ENCODE results near the gene NDUFAF8.

The NDUFAF8 gene, protein sequence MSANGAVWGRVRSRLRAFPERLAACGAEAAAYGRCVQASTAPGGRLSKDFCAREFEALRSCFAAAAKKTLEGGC

DNA sequence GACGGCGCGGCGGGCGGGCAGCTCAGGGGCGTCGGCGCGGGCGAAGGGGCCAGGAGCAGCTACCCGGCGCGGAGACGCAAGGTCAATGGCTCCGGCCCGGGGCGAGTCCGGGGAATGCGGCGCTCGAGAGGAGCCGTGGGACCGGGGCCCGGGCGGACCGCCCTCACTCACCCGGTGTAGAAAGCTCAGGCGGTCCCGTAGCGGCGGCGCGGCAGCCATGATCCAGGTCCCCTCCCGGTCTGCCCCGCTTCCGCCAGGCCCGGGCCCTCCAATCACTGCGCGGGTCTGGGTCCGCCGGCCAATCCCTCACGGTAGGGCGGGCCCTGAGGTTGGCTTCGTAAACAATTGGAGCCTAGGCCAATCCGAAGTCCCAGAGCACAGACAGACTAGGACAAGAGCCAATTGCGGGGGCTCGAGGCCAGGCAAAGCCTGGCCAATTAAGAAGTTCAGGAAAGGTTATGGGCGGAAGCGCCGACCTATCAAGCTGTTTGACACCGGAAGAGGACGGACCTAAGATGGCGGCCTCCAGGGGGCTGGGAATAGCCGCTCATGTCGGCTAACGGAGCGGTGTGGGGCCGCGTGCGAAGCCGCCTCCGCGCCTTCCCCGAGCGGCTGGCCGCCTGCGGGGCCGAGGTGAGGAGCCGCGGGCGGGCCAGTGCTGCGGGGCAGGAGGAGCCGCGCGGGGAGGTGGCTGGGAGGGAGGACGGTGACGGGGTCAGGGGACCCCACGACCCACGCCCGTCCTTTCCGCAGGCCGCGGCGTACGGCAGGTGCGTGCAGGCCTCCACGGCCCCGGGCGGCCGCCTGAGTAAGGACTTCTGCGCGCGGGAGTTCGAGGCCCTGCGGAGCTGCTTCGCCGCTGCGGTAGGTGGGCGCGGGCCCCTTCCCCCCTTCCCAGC is at the start of gene NDUFAF8, which contains the start of gene TEPSIN:
Gene NDUFAF8 (plus strand): TSS at position 504 of the 899 bp plus-strand sequence. CDS start 46 bp downstream, at position 550.
Gene TEPSIN (minus strand): TSS at position 241 of the 899 bp plus-strand sequence. CDS start 22 bp downstream, at position 219.
- peak; percentile 99 for DNase-seq

DNA sequence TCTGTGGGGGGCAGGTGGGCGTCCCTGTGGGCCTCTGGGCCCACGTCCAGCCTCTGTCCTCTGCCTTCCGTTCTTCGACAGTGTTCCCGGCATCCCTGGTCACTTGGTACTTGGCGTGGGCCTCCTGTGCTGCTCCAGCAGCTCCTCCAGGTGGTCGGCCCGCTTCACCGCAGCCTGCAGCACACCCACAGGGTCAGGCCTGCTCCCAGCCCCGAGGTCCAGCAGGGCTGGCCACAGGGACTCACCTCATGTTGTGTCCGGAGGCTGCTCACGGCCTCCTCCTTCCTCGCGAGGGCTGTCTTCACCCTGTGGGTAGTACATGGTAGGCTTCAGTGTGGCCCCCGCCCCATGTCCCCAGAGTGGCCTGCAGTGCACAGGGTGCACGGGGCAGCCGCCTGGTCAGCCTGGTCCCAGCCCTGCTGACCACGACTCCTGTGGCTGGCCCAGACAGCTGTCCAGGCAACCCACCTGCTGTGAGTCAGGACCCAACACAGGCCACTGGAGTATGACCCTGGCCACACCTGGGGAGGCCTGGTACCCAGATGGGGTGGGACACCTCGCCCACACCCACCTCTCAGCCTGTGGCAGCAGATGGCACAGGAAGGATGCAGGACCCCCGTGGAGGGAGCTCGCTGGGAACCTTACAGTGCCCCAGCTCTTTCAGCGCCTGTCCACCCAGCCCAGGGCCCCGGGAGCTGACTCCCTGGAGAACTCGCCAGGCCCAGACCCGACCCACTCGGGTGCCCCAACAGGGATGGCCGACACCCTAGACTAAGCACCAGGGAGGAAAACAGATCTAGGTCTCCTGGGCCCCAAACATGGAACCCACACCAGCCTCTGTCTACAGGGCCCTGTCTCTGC is 49.2 kb upstream of the NDUFAF8 start:
- no peak for DNase-seq

DNA sequence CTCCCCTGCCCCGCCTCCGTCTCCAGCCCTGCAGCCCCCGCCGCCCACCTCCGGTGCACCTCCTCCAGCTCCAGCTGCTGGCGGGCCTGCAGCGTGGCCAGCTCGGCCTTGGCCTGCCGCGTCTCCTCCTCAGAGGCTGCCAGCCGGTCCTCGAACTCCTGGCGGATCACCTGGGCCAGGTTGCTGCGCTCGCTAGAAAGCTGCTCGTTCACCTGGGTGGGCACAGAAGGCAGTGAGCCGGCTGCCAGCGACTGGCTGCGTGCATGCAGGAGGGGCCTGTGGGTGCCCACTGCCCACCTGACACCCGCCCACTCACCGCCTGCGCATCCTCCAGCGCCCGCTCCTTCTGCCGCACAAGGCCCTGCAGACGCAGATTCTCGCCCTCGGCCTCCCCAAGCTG is 48.5 kb upstream of the NDUFAF8 start:
- DNase-seq = no peak

DNA sequence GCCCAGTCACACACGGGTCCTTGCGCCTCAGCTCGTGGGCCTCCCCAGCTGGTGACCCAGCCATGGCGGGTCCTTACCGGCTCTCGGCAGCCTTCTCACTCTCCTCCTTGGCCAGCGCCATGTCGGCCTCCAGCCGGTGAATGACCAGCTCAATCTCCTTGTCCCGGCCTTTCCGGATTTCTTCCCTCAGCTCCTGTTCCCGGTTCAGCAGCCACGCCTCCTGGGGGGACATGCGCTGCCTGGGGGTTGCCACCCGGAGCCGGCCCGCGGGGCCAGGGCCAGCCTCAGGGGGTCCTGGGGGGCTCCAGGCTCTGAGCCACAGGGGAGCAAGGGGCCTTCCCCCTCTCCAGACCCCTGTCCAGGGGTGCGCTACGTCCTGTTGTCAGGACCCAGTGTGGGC is 48.0 kb upstream of the NDUFAF8 start:
- no peak for DNase-seq

DNA sequence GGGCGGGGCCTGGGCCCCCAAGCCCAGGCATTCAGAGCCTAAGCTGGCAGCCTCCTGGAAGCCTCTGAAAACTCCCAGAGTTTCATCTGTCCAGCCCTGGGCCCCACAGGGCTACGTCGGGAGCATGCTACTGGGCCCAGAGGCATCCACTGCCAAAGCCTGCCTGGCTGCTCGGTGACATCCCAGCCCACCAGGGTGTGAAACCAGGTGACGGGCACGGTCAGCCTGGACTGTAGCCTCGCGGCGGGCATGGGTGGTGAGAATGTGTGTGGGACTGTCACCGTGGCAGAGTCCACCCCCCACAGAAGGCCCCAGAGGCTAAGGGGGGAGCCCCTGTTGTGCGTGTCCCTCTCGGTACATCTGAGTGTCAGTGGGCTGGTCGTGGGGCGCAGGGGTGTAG is 47.5 kb upstream of the NDUFAF8 start:
- DNase-seq = no peak

DNA sequence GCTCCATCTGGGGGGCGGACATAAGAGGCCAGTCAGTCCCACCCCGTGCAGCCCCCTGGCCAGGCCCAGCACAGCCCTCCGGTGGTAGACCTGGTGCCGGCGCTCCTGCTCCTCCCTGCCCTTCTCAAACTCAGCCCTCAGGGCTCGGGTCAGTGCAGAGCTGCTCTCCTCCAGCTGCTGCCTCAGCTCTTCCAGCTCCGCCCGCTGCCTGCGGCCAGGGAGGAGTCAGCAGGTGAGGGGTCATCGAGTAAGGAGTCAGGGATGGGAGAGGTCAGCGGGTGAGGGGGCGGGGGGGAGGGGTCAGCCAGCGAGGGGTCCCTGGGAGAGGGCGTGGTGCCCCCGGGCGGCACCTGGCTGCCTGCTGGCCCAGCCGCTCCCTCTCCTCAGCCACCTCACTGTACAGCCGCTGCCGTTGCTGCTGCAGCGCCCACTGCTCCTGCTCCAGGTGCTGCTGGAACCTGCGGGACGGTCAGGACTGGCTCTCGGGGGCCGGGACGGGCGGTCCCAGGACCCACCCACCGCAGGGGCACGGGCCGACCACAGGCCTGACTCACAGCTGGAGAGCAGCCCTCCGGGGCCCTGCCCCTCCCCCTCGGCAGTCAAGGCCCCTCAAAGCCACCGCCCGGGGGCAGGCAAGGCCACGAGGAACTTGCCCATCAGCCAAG is 46.6 kb upstream of the NDUFAF8 start:
- DNase-seq = no peak

DNA sequence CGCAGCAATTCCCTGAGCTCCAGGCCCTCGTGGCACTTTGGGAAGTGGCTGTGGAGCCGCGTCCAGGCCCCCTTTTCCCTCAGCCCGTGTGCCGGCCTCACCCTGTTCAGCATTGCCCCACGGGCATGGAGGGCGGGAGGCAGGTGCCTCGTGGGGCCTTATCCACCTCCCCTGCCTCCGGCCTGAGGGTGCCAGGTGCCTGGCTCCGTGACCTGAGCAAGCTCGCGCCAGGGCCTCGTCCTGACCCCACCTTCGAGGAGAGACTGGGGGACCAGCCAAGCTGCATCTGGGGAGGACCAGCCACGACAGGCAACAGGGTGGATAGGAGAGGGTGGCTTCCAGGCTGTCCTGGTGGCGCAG is 46.1 kb upstream of the NDUFAF8 start:
- DNase-seq = no peak

DNA sequence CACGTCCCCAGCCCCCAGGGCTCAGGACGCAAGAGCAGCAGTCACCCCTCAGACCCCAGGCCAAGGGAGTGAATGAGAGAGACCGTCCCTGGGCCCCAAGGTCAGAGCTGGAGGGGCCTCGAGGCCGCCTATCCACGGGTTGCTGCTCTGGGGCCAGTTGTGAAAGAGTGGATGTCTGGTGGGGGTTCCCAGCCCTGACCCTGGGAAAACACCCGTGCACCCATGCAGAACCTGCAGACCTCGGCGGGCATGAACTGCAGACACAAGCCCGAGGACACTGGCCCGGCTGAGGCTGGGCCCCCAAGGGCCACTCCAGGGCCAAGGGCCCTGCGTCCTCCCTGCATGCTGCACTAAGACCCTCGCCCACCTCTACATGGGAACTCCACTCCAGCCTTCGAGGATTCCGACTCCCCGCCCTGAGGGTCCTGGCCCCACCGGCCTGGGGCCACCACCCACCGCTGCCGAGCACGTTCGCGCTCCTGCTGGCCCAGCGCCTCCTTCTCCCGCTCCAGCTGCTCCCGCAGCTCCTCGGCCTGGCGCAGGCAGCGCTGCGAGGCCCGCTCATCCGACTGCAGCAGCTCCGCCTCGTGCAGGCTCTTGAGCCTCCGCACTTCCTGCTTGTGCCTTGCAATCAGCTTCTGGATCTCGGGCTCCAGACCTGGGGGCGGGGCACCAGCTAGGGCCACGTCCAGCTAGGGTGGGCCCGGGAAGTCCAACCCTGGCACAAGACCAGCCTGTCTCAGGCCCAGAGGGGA is 45.5 kb upstream of the NDUFAF8 start:
- DNase-seq = no peak

DNA sequence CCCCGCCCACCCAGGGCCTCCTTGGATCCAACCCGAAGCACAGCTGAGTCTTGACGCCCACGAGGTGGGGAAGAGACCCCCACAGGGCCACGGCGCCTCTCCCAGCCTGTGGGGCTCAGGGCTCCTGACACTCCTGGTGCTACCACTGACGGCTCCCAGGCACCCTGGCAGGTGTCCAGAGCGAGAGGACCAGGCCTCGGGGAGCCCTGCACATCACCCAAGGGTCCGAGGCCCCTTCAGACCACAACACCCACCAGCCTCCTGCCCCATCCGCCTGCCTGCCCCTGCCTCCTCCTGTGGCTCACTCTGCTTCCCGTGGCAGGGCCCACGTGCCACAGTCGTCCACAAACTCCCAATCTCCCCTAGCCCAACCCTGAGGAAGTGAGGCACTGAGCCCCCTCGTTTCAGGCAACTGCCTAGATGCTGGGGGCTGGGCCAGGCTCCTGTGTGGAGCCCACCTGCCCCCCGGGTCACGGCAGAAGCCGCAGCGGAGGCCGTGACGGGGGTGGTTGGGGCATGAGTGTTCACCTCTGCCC is 44.8 kb upstream of the NDUFAF8 start:
- DNase-seq = no peak

DNA sequence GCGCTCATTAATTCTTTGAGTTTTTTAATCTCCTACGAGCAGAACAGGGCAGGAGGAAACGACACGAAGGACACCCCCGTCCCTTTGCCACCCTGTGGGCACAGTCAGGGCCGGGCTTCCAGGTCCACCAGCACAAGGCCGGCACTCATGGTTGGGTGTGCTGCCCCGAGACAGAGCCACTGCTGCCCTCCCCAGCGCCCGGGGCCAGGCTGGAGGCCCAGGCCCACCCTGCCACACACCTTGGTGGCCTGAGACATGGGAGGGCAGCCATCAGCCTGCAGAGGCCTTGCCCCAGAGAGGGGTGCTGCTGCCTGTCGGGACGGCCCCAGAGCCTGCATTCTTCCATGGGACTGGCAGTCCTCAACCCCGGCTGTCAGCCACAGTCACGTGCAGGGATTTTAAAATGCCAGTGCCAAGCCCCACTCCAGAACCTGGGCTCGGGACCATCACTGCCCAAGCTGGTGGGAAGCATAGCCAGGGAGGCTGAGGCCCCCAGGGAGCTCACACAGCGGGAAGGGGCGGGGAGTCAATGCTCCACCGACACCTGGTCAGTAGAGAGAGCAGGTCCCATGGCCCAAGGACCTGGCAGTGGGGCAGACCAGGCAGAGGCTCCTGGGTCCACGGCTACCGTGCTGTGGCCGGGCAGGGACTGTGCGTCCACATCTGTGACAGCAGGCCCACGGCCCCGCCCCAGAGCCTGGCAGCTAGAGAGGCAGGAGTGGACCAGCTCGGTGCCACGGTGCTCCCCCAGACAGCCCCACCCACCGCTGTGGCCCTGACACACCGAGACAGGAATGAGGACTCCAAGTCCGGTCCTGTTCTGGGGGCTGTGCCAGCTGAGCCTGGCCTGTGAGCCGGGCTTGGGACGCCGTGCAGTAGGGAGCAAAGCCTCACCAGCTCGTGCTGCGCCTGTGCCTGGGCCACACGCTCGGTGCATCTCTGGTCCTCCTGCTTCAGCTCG is 43.9 kb upstream of the NDUFAF8 start:
- no peak for DNase-seq

DNA sequence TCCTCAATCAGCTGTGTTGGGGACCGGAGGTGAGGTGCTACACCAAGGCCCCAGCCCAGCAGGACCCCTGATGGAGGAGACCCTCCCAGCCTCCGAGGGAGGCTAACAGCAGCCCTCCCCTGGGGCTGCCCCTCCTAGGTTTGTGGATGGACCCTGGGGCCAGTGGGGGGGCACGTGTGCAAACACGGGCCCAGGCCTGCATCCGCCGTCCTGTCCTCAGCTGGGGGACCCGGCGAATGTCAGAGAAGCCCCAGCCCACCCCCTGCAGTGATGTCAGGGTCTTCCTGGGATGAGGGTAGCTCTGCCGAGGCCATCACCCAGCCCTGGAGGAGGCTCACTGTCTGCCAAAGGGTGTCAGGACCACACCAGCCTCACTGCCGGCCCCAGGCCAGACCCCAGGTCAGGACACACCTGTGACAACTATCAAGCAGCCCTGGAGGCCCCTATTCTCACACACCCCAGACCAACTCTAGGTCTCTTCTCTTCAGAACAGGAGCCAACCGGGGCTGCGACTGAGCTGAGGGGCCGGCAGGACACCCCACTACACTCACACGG is 43.1 kb upstream of the NDUFAF8 start:
- DNase-seq = no peak

DNA sequence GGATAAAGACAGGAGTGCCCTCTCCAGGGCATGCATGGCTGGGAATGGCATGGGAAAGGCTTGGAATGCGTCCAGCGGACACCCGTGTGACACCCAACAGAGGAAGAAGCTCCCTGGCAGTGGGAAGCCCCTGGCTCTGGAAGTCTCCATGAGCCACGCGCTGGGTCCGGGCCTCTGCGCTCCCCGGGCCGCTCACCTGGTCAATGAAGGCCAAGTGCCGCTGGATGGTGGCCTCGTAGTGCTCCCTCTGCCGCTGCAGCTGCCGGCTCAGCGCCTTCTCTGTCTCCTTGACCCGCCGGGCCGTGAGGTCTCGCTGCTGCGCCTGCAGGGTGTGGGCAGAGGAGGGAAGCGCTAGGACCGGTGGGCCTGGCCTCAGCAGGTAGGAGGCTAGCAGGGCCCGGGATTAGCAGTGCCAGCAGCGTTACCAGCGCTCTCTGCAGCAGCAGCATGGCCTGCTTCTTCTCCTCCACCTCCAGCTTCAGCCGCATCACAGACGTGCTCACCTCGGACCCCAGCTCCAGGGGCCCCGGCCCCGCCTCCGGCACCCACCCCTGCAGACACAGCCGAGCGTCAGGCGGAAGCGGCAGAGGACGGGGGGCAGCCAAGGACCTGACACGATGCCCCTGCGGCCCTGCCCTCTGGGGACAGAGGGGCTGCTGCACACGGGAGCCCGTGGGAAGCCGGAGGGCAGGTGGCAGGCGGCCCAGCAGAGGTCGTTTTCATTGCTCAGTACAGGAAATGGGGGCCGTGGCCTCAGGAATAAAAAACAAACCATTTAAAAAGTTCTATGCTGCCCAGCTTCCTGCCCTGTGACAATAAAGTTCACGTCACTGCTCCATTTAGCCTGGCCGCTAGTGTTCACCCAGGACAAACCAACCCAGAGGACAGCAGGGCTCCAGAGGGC is 42.4 kb upstream of the NDUFAF8 start:
- no peak for DNase-seq

DNA sequence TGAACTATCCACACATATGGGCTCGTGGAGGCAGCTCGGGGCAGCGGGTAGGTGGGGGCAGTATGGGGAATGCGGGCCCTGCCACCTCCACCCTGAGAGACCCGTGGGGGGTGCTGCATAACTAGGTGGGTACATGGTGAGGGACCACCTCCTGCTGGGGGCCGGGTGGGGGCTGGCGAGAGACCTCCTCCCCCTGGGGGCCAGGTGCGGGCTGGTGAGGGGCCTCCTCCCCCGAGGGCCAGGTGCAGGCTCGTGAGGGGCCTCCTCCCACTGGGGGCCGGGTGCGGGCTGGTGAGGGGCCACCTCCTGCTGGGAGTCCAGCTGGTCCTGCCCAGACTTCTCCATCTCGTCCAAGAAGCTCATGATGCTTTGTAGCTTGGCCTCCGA is 41.7 kb upstream of the NDUFAF8 start:
- no peak for DNase-seq

DNA sequence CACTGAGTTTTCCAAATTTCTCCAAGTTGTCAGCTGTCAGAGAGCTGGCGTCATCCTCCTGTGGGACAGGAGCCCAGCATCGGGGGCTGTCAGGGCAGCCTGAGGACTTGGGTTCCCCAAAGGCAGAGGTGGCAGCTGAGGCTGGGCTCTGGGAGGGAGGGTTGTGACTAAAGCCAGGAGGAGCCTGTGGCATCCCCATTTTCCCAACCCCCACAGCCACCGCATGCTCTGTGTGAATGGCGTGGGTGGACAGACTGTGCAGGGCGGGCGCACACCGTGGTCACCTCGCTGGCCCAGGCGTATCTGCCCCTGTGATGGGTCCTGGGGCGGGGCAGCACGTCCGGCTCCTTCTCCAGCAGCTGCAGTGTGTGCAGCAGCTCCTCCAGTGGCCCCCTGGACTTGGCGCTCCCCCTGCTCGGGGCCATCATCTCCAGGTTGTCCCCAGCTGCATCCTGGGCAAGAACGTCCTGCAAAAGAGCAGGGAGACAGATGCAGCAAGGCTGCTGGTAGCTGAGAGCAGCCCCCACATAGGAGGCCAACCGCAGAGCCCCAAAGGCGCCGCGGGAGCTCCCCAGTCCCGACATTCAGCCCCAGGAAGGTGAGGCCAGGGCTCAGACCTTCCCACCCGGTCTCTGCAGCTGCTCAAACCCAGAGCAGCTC is 41.2 kb upstream of the NDUFAF8 start:
- no peak for DNase-seq

DNA sequence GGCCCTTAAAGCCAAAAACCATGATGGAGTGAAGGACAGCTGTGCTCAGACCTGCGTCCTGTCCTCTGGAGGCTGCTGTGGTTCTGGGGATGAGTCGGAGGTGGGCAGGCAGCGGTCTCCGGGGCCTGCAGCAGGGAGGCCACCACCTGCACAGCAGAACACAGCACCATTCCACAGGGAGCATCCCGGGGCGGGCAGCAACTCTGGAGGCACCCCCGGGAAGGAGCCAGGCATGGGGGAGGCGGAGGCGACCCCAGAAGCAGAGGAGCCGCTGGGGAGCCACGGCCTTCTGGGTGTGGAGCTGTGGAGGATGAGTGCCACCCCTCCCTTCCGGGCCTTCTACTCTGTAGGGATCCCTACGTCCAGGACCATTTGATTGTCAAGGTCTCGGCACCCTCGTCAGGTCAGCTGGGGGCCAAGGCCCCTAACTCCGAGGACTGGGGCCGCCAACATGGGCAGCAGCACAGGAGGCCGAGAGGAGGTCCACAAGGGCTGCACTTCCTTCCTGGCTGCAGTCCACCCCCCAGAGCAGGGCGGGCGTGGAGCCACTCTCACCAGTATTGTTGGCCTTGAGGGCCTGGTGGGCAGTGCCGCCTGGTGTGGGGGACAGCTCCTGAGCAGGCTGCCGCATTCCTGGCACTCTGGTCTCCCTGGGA is 40.2 kb upstream of the NDUFAF8 start:
- DNase-seq = no peak

DNA sequence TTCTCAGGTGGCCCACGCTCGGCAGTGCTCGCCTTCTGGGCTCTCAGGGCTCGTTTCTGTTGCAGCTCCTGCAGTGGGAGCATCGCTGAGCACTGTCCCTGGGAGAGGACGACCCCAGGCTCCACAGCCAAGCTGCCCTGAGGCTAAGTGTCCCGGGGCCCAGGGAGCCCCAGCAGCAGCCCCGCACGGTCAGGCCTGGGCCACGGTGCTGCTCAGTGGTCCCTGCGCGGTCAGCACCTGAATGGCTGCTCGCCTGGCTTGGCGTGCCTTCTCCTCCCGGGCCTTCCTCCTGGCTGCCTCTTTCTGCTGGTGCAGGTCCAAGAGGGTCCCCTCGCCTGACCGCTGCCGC is 39.7 kb upstream of the NDUFAF8 start:
- no peak for DNase-seq

DNA sequence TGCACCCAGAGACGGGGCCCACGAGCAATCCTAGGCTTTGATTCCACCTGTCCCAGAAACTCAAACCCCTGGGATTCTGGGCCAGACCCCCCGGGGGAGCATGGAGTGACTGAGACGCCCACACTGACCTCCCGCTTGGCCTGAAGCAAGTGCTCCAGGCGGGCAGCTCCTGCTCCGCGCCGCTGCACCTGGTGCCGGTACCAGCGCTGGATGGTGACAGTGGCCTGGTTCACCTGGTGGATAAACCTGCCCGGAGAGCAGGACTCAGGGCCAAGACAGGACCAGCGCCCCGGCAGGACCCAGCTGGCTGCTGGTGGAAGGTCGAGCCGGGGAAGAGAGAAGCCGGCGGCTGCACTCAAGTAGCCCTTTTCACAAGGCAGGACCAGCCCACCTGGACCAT is 38.9 kb upstream of the NDUFAF8 start:
- no peak for DNase-seq
